ENCODE data around the gene ZNF775. TPM values are rescaled to one million over a fixed set of nuclear protein-coding genes. Genes with fewer than 3 reads are reported as not detected.

Gene ZNF775
- total RNA-seq, 1 donor from 2014 or later, result 3.0 TPM

DNA sequence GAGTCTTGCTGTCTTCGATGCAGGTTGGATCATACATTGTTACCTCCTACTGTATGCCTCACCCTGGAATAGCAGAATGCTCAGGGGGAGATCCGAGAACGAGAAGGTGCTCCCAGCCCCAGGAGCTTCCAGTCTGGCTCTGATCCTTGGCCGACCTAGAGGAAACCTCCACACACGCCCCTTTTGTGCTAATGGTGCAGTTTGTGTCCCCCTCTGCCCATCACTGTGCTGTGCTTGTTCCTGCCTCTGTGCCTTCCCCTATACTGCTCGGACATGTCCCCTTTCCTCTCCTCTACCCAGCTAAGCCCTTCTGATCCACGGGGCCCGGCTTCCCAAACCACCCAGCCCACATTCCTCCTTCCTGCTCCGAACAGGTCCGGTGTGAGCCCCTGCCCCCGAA, 32.5 kb downstream of the ZNF775 start:
- Histone ChIP-seq H3K36me3 (no peaks in the 10 kb centered on the region), H3K27ac (no peak overlapping the region), H3K9me3 (ENCODE audit: low read depth) (no peaks in the 10 kb centered on the region), H2AFZ (replicated peaks) (no peak overlapping the region), H3K4me3 (no peak overlapping the region), H3K9ac (no peak overlapping the region), H3F3A (ENCODE audit: low read depth) (peaks cover 5% of the 10 kb centered on the region), H4K20me1 (ENCODE audit: low read depth) (no peaks in the 10 kb centered on the region), H3K4me2 (no peak overlapping the region), H3K27me3 (no peaks in the 10 kb centered on the region), H3K79me2 (ENCODE audit: low read depth) (no peaks in the 10 kb centered on the region), H3K4me1 (peaks cover 1% of the 10 kb centered on the region)
- Mint-ChIP-seq H3K27me3 (ENCODE audit: insufficient read depth, low read depth) (peaks cover 14% of the 10 kb centered on the region), H3K36me3 (peaks cover 11% of the 10 kb centered on the region), H3K27ac (peak overlapping the region; percentile 40), H3K4me3 (peak overlapping the region; percentile 57), H3K9me3 (no peaks in the 10 kb centered on the region), H3K4me1 (peaks cover 44% of the 10 kb centered on the region)
- no peak for TF ChIP-seq EZH2 (IDR thresholded peaks at IDR 0.05)
- TF ChIP-seq EZH2phosphoT487 (IDR thresholded peaks at IDR 0.05), result no peak
- TF ChIP-seq, protein P1, sequence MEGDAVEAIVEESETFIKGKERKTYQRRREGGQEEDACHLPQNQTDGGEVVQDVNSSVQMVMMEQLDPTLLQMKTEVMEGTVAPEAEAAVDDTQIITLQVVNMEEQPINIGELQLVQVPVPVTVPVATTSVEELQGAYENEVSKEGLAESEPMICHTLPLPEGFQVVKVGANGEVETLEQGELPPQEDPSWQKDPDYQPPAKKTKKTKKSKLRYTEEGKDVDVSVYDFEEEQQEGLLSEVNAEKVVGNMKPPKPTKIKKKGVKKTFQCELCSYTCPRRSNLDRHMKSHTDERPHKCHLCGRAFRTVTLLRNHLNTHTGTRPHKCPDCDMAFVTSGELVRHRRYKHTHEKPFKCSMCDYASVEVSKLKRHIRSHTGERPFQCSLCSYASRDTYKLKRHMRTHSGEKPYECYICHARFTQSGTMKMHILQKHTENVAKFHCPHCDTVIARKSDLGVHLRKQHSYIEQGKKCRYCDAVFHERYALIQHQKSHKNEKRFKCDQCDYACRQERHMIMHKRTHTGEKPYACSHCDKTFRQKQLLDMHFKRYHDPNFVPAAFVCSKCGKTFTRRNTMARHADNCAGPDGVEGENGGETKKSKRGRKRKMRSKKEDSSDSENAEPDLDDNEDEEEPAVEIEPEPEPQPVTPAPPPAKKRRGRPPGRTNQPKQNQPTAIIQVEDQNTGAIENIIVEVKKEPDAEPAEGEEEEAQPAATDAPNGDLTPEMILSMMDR (IDR thresholded peaks at IDR 0.05), result no peak
- DNase-seq (ENCODE audit: low spot score), result no peak

DNA sequence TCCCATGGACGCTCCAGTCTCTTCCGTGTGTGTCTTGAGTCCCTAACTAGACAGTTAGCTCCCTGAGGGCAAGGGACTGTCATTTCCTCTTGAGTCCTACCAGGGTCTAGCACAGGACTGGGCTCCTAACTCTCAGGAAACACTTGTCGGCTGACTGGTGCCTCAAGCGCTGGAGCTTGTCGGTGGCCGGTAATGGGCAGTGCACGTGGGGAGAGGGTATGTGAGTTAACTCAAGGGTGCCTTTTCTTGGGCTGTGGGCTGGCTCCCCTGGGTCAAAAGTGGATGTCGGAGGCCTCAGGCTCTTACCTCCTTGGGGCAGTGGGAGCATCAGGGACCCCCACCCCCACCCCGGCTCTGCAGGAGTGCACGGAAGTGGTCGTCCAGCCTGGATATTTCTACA, 32.9 kb downstream of the ZNF775 start:
- Mint-ChIP-seq H3K27ac (peak overlapping the region; percentile 40), H3K9me3 (no peaks in the 10 kb centered on the region), H3K36me3 (peaks cover 9% of the 10 kb centered on the region), H3K4me3 (peak overlapping the region; percentile 57), H3K4me1 (peaks cover 41% of the 10 kb centered on the region), H3K27me3 (ENCODE audit: insufficient read depth, low read depth) (peaks cover 14% of the 10 kb centered on the region)
- peaks cover under 1% of the 10 kb centered on the region for H3F3A ChIP-seq (ENCODE audit: low read depth)
- no peaks in the 10 kb centered on the region for H3K27me3 ChIP-seq
- no peak overlapping the region for H3K9ac ChIP-seq
- H2AFZ ChIP-seq (replicated peaks), result no peak overlapping the region
- H3K4me2 ChIP-seq, result no peak overlapping the region
- no peaks in the 10 kb centered on the region for H3K79me2 ChIP-seq (ENCODE audit: low read depth)
- TF ChIP-seq, protein P1 (IDR thresholded peaks at IDR 0.05), result no peak
- TF ChIP-seq EZH2 (IDR thresholded peaks at IDR 0.05), result no peak
- TF ChIP-seq EZH2phosphoT487 (IDR thresholded peaks at IDR 0.05), result no peak
- H3K27ac ChIP-seq, result no peak overlapping the region
- no peaks in the 10 kb centered on the region for H3K36me3 ChIP-seq
- H3K9me3 ChIP-seq (ENCODE audit: low read depth), result no peaks in the 10 kb centered on the region
- H4K20me1 ChIP-seq (ENCODE audit: low read depth), result no peaks in the 10 kb centered on the region
- no peak overlapping the region for H3K4me3 ChIP-seq
- no peaks in the 10 kb centered on the region for H3K4me1 ChIP-seq
- DNase-seq (ENCODE audit: low spot score), result no peak

DNA sequence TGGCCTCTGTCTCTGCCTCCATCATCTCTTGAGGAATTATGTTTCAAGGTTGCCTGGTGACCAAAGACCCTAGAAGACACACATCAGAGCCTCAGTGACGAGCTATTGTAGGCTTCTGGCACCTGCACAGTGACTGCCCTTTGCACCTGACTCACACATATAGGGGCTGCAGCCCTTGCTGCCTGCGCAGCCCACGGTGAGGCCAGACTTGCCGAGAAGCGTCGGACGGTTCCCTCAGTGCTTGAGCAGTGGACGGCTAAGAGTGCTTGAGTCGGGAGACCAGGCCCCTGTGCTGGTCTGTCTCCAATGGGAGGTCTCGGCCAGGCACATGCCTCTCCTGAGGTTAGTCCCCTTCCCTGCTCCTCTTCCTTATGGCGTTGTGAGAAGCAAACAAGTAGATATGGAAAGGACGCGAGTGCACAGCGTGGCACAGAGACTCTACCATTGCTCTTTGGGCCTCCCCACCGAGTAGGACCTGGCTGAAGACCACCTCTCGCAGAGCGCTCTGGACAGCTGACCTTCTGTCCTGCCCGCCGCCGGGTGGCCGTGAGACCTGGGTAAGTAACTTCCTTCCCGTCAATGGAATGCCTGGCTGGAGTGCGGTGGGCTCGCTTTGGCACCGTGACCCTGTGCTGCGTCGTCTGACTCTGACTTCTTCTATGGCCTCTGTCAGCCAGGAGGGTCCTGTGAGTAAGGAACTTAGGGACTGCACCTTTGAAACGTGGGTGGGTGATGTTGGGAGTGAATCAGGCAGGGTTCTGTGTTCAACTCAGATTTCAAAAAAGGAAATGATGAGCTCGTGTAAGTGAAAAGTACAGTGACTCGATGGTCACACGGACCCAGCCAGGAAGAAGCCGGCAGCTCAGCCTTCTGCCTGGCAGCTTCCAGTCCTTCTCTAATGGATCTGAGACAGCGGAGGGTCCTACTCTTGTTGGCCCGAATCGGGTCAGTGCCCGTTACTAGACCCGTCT, 33.7 kb downstream of the ZNF775 start:
- no peak for DNase-seq (ENCODE audit: low spot score)
- Histone ChIP-seq H3K79me2 (ENCODE audit: low read depth) (no peaks in the 10 kb centered on the region), H4K20me1 (ENCODE audit: low read depth) (no peaks in the 10 kb centered on the region), H3K4me3 (no peak overlapping the region), H3K27ac (no peak overlapping the region), H3K9me3 (ENCODE audit: low read depth) (no peaks in the 10 kb centered on the region), H2AFZ (replicated peaks) (no peak overlapping the region), H3K9ac (no peak overlapping the region), H3K4me2 (no peak overlapping the region), H3K4me1 (no peaks in the 10 kb centered on the region), H3K36me3 (no peaks in the 10 kb centered on the region), H3K27me3 (no peaks in the 10 kb centered on the region), H3F3A (ENCODE audit: low read depth) (no peaks in the 10 kb centered on the region)
- no peak for TF ChIP-seq EZH2 (IDR thresholded peaks at IDR 0.05)
- TF ChIP-seq, protein P1 (IDR thresholded peaks at IDR 0.05), result no peak
- TF ChIP-seq EZH2phosphoT487 (IDR thresholded peaks at IDR 0.05), result no peak
- H3K36me3 Mint-ChIP-seq, result peaks cover 7% of the 10 kb centered on the region
- H3K4me3 Mint-ChIP-seq, result no peak overlapping the region
- peaks cover 14% of the 10 kb centered on the region for H3K27me3 Mint-ChIP-seq (ENCODE audit: insufficient read depth, low read depth)
- peak overlapping the region; percentile 89 for H3K27ac Mint-ChIP-seq
- no peaks in the 10 kb centered on the region for H3K9me3 Mint-ChIP-seq
- H3K4me1 Mint-ChIP-seq, result peaks cover 39% of the 10 kb centered on the region
